Glomerular visceral epithelial cell (primary cell): ENCODE measurements around the gene SLC38A10.

Experiments used
- DNase-seq: peaks from one replicate; pipeline ENCODE4 v3.0.0-alpha.2; 2016; ENCODE audit errors: extremely low spot score

The SLC38A10 gene

GRCh38 chr17:81254955-81255717, 40.0 kb downstream of the SLC38A10 start:
- DNase-seq = peak; percentile 84

GRCh38 chr17:81253358-81254131, 41.6 kb downstream of the SLC38A10 start:
- peak; percentile 37 for DNase-seq

- DNase-seq = no peak
These were observed 42.1 kb downstream of the SLC38A10 start for GRCh38 chr17:81252987-81253329.

GRCh38 chr17:81252326-81252986, 42.7 kb downstream of the SLC38A10 start:
- DNase-seq = no peak

DNA sequence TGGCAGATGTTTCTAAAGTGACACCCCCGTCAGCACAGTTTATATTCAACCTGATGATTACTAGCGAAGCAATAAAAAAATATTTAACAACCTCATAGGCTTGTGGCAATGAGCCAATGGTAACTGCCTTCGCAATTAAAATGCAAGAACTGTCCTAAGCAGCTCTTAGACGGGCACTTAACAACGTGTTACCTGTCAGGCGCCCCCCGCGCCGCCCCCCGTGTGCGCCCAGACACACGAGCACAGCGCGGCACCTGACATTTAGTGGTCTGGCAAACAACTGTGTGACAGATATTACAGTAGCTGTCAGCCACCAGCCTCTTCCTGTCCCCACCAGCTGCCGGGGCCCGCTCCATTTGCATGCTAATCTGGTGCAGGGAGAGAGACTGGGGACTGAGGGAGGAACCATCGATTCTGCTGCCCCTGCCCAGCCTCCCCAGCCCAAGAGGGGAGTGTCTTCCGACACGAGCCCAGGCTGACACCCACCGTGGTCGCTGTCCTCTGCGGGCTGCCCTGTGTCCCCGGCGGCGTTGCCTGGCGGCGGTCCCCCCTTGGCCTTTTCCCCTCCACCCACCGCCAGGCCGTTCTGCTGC, 43.3 kb downstream of the SLC38A10 start:
- no peak for DNase-seq

DNA sequence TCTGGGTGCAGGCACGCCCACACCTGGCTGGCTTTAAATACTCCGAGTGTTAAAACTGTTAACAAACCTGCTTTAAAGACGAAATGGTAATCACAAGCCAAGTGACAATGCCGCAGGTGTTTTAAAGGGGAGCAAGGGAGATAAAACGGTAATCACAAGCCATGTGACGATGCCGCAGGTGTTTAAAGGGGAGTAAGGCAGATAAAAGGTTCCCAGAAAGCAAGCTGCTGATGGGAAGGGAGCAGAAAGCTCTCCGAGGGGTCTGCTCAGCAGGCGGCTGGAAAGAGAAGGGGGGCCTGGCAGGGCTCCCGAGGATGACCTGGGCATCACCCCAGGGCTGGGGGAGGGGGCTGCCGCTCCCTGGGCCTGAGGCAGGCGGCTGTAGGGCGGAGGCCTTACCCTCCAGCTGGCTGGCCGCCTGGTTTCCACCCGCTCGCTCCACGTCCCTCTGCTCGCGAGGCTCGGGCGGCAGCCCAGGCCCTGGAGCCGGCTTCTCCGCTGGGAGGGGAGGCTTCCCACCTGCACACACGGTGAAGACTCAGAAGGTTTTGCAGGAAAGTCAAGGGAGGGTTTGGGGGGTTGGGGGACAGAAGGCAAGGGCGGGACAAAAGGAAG, 43.9 kb downstream of the SLC38A10 start:
- no peak for DNase-seq

GRCh38 chr17:81250286-81251093, 44.6 kb downstream of the SLC38A10 start:
- DNase-seq = no peak

- DNase-seq = peak; percentile 40
These were observed 45.7 kb downstream of the SLC38A10 start for GRCh38 chr17:81249223-81250040.

- no peak for DNase-seq
These were observed 46.5 kb downstream of the SLC38A10 start for GRCh38 chr17:81248649-81249048.

DNA sequence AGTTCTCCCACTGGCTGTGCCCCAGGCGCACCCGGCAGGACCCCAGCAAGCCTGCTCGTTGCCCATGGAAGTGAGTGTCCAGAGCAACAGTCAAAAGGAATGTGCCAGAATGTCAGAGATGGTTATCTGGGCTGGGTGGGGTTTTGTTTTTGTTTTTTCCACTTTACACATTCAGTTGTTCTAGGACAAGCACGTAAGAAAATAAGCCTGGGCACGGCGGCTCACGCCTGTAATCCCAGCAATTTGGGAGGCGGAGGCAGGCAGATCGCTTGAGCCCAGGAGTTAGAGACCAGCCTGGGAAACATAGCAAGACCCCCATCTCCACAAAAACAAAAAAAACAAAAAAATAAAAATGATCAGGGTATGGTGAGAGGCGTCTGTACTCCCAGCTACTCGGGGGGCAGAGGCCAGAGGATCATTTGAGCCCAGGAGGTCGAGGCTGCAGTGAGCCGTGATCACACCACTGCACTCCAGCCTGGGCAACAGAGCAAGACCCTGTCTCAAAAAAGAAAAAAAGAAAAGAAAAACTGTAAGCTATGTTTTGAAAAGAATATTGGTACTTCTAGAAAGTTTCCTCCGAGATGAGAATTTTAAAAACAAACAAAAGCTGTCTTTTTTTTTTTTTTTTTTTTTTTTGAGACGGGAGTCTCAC, 47.6 kb downstream of the SLC38A10 start:
- no peak for DNase-seq

GRCh38 chr17:81246679-81247338, 48.3 kb downstream of the SLC38A10 start:
- no peak for DNase-seq

- no peak for DNase-seq
These were observed 48.8 kb downstream of the SLC38A10 start for GRCh38 chr17:81246343-81246670.

DNA sequence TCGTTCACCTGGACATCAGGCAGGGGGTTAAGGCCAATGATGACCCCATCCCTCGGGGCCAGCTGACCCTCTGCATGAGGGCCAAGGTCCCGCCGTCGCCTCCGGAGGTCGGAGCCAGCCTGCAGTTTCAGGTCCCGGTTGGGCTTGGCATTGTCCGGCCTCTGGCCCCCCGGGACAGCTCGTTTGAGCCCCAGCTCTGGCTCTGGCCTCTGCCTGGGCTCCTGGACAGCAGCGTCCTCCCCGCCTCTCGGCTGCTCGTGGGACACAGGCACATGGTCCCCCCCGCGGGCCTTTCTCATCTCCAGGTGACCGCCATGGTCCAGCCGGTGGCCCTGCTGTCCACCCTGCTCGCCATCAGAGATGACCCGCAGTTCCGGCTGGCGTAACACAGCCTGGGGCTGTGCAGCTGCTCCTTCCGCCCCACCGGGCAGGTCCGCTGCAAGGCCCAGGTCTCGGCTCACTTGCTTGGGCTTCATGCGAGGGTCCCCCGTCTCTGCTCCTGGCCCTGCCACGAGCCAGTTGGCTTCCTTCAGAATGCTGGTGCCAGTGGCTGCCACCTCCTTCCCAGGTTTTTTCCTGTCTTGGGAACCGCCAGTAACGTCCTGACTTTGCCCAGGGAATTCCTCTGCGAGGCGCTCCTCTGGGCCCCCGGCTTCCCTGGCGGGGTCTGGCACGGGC, 49.3 kb downstream of the SLC38A10 start:
- DNase-seq = no peak

- peak; percentile 92 for DNase-seq
These were observed 50.0 kb downstream of the SLC38A10 start for GRCh38 chr17:81245024-81245664.

- DNase-seq = no peak
These were observed 50.6 kb downstream of the SLC38A10 start for GRCh38 chr17:81244358-81245023.

GRCh38 chr17:81243333-81243664, 51.8 kb downstream of the SLC38A10 start:
- no peak for DNase-seq

DNA sequence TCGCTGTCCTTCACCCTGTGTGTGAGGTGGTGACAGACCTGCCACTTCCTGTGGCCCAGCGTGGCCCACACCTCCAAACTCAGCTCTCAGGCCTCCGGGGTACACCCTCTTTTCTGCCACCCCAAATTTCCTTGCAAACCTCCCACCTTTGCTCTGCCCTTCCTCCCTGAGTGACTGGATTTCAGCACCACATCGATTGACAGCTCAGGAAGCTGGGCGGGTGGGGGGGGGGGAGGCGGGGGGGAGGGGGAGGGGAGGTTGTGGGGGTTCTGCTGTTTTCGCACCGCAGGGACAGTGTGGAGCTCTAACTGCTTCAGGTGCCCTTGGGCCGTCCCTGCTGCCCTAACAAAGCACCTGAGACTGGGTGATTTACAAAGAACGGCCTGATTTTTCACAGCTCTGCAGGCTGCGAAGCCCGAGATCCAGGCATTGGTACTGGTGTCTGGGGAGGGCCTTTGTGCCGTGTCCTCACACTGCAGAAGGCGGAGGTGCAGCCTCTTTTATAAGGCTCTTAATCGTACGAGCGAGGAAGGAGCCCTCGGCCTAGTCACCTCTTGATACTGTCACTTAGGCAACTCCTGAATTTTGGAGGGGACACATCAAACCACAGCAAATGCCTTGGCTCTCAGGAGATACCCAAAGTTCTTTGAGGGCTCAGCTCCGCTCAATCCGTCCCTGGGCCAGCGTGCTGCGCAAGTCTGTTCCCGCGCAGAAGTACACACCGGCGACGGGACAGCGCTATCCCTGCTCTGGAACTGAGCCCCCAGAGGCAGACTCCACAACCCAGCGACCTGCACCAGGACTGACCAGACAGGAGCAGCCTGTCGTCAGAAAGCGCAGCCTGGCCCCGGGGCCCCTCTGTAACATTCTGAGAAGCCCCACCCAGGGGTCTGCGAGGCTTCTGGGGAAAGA, 52.4 kb downstream of the SLC38A10 start:
- no peak for DNase-seq
